ENCODE data around the gene FILIP1L. TPM values are rescaled to one million over a fixed set of nuclear protein-coding genes. Genes with fewer than 3 reads are reported as not detected.

Gene FILIP1L
- total RNA-seq, 3 donors from 2014 or later = 19.8 to 23.7 (median 23.3) TPM

DNA sequence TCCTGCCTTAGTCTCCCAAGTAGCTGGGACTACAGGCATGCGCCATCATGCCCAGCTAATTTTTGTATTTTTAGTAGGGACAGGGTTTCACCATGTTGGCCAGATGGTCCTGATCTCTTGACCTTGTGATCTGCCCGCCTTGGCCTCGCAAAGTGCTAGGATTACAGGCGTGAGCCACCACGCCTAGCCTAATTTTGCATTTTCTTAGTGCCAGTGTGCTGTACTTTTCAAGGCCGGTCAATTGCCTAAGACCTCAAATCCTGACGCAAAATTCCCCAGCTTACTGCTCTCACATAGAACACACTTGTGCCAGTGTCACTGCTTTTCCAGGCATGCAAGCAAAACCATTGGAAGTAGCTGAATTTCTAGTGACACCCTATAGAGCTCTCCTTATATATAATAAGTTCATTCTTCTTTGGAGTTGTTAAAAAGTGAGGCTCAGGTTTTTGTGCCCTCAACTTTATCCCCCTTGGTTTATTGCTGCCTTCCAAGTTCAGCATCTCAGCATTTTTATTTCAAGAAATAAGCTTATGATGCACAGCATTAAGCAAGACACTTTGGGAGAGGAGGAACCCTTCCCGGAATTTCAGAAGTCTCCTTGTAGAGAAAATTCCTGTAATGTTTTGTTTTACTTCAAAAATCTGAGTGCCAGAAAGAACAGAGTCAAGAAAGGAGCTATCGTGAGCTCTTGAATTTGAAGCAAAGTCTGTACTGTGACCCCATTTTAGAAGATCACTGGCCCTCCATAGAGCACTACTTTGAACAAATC lies 93.2 kb downstream of the FILIP1L start:
- intact Hi-C loops (cut with DNase I; ENCODE audit: low total_unique reads) = no loop called here
- Histone ChIP-seq H3K36me3 (no peaks in the 10 kb centered on the region), H3K27ac (peak overlapping the region in 1 of 2 donors; percentile 60), H3K4me3 (no peak overlapping the region), H3K27me3 (no peaks in the 10 kb centered on the region), H3K9me3 (no peaks in the 10 kb centered on the region), H3K4me1 (no peaks in the 10 kb centered on the region)
- TF ChIP-seq POLR2A (IDR thresholded peaks at IDR 0.05) (no peak), POLR2AphosphoS5 (IDR thresholded peaks at IDR 0.05) (no peak)
- TF ChIP-seq, protein P1, sequence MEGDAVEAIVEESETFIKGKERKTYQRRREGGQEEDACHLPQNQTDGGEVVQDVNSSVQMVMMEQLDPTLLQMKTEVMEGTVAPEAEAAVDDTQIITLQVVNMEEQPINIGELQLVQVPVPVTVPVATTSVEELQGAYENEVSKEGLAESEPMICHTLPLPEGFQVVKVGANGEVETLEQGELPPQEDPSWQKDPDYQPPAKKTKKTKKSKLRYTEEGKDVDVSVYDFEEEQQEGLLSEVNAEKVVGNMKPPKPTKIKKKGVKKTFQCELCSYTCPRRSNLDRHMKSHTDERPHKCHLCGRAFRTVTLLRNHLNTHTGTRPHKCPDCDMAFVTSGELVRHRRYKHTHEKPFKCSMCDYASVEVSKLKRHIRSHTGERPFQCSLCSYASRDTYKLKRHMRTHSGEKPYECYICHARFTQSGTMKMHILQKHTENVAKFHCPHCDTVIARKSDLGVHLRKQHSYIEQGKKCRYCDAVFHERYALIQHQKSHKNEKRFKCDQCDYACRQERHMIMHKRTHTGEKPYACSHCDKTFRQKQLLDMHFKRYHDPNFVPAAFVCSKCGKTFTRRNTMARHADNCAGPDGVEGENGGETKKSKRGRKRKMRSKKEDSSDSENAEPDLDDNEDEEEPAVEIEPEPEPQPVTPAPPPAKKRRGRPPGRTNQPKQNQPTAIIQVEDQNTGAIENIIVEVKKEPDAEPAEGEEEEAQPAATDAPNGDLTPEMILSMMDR (IDR thresholded peaks at IDR 0.05) = no peak
- DNase-seq (ENCODE audit: low spot score in 2 of 2) = no peak

DNA sequence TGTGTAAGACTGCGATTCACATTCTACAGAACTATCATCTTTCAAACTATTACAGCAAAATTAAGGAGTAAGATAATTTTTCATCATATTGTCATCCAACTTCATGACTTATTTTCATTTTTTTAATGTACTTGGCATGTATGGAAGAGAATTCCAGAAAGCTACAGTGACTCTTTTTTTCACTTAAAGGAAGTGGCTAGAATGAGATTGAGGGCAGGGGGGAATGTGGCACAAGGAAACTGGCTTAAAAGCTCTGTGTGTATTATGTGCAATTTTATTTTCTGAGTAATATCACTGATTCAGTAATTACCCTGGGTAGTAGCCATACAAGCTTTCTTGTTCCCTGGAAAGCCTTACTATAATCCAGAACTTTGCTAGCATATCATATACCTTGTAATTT lies 94.6 kb downstream of the FILIP1L start:
- Histone ChIP-seq H3K4me1 (no peaks in the 10 kb centered on the region), H3K4me3 (no peak overlapping the region), H3K36me3 (no peaks in the 10 kb centered on the region), H3K9me3 (peaks cover 0 to 4% of the 10 kb centered on the region in 2 donors), H3K27me3 (no peaks in the 10 kb centered on the region), H3K27ac (no peak overlapping the region)
- DNase-seq (ENCODE audit: low spot score in 2 of 2) = no peak
- TF ChIP-seq POLR2A (IDR thresholded peaks at IDR 0.05) (no peak), POLR2AphosphoS5 (IDR thresholded peaks at IDR 0.05) (no peak)
- TF ChIP-seq, protein P1 (IDR thresholded peaks at IDR 0.05) = no peak
- intact Hi-C loops (cut with DNase I; ENCODE audit: low total_unique reads) = no loop called here

DNA sequence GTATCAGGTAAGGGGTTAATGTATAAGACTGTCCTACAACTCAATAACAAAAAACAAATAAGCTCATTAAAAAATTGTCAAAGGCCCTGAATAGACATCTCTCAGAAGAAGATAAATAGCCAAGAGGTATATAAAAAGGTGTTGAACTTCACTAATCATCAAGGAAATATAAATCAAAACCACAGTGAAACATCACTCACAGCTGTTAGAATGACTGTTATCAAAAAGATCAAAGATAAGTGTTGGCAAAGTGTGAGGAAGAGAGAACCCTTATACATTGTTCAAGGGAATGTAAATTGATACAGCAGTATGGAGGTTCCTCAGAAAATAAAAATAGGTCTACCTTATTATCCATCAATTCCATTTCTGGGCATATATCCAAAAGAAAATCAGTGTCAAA lies 95.5 kb downstream of the FILIP1L start:
- no peak overlapping the region for H3K27ac ChIP-seq
- DNase-seq (ENCODE audit: low spot score in 2 of 2) = no peak
- H3K4me1 ChIP-seq = no peaks in the 10 kb centered on the region
- intact Hi-C loops (cut with DNase I; ENCODE audit: low total_unique reads) = no loop called here
- H3K9me3 ChIP-seq = peaks cover 0 to 4% of the 10 kb centered on the region in 2 donors
- TF ChIP-seq POLR2A (IDR thresholded peaks at IDR 0.05) (no peak), POLR2AphosphoS5 (IDR thresholded peaks at IDR 0.05) (no peak)
- TF ChIP-seq, protein P1 (IDR thresholded peaks at IDR 0.05) = no peak
- no peaks in the 10 kb centered on the region for H3K36me3 ChIP-seq
- H3K27me3 ChIP-seq = no peaks in the 10 kb centered on the region
- no peak overlapping the region for H3K4me3 ChIP-seq

DNA sequence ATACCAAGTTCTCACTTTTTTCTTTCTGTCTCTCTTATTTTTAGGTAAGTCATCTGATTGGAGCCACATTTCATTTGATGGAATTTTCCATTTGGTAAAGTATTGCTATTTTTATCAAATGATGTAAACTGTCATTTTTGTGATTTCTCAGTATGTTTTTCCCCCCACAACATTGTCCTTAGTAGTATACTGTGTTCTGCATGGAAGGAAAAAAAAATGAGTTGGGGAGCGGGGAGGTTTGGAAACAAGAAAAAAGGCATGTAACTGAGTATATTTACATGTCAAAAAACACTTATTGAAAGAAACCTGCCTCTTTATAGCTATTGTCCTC lies 104.2 kb downstream of the FILIP1L start:
- TF ChIP-seq POLR2AphosphoS5 (IDR thresholded peaks at IDR 0.05) (no peak), POLR2A (IDR thresholded peaks at IDR 0.05) (no peak)
- TF ChIP-seq, protein P1 (IDR thresholded peaks at IDR 0.05) = no peak
- intact Hi-C loops (cut with DNase I; ENCODE audit: low total_unique reads) = no loop called here

DNA sequence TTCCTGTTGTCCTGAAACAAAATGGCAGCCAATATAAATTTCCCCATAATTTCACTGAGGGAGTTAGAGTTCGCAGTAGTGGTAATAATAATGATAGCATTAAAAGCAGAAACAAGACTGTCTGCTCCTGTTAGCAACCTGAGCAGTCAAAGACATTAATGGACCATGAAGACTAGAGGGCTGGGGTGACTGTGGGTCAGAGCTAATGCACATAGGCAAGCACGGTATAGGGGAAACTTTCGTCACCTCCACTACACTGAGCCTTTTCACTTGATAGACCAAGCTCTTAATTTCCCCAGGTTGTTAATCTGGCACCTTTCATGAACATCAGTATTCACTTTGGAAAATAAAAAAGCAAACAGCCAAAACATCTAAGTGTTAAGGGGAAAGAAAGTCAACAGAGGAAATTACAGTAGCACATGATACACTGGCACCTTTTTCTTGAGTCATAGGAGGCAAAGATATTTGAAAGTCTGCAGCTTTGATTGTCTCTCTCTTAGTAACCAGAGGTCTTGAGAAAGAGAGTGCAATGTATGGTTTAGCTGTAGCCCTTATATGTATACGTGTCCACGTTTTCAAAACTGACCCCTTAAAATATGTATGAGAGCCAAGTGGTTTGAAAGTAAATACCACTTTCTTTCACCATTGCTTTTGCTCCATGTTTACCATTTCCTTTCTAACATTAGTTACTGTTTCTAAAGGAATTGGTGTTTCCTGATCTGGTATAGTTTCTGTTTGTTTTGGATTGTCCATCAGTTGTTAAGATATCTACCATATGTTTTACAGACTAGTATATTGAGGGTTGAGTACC lies 104.8 kb downstream of the FILIP1L start:
- H3K4me1 ChIP-seq = no peaks in the 10 kb centered on the region
- H3K27me3 ChIP-seq = no peaks in the 10 kb centered on the region
- no peaks in the 10 kb centered on the region for H3K9me3 ChIP-seq
- H3K36me3 ChIP-seq = no peaks in the 10 kb centered on the region
- no peak for TF ChIP-seq POLR2AphosphoS5 (IDR thresholded peaks at IDR 0.05)
- no peak for TF ChIP-seq POLR2A (IDR thresholded peaks at IDR 0.05)
- TF ChIP-seq, protein P1 (IDR thresholded peaks at IDR 0.05) = no peak
- no peak overlapping the region for H3K27ac ChIP-seq
- DNase-seq (ENCODE audit: low spot score in 2 of 2) = no peak
- intact Hi-C loops (cut with DNase I; ENCODE audit: low total_unique reads) = loop anchor here (10.0 kb wide), 1 partner anchor 85 kb away; no protein-coding TSS in a partner anchor
- no peak overlapping the region for H3K4me3 ChIP-seq

More for the DNA sequence above, 104.2 kb downstream of the FILIP1L start:
- H3K36me3 ChIP-seq = no peaks in the 10 kb centered on the region
- H3K27me3 ChIP-seq = no peaks in the 10 kb centered on the region
- H3K4me1 ChIP-seq = no peaks in the 10 kb centered on the region
- H3K9me3 ChIP-seq = peaks cover 0 to 2% of the 10 kb centered on the region in 2 donors
- no peak overlapping the region for H3K4me3 ChIP-seq
- no peak for DNase-seq (ENCODE audit: low spot score in 2 of 2)
- H3K27ac ChIP-seq = no peak overlapping the region

All from breast epithelium (tissue), 4 donors.